Measurements from ENCODE around the gene DICER1. TPM values are rescaled to one million over a fixed set of nuclear protein-coding genes. Genes with fewer than 3 reads are reported as not detected.
"Not testable (repeated sequence)": the region's sequence is repeated elsewhere in the genome, so short reads cannot be mapped to it uniquely, and the experiment has no call there.

The DICER1 gene
- total RNA-seq, result 70.1 TPM

GRCh38 chr14:95157327-95158189 lies at the start of gene DICER1:
DICER1 (minus strand) TSS chr14:95157529; CDS start chr14:95133458, 24,071 bp downstream.
- peak; percentile 94 for DNase-seq

GRCh38 chr14:95206534-95206933 lies 49.2 kb upstream of the DICER1 start:
- DNase-seq, result no peak

GRCh38 chr14:95204705-95205104 lies 47.4 kb upstream of the DICER1 start:
- DNase-seq, result no peak

- not testable (repeated sequence) for DNase-seq
Measured at GRCh38 chr14:95201745-95202144, 44.4 kb upstream of the DICER1 start.

- DNase-seq, result no peak
Measured at GRCh38 chr14:95200404-95200803, 43.1 kb upstream of the DICER1 start.

GRCh38 chr14:95199298-95199983 lies 42.1 kb upstream of the DICER1 start:
- no peak for DNase-seq

- DNase-seq, result no peak
Measured at GRCh38 chr14:95198320-95198719, 41.0 kb upstream of the DICER1 start.

- no peak for DNase-seq
Measured at GRCh38 chr14:95197551-95197950, 40.2 kb upstream of the DICER1 start.

- no peak for DNase-seq
Measured at GRCh38 chr14:95196826-95197545, 39.7 kb upstream of the DICER1 start.

GRCh38 chr14:95196268-95196667 lies 38.9 kb upstream of the DICER1 start:
- DNase-seq, result no peak

- DNase-seq, result no peak
Measured at GRCh38 chr14:95195031-95195430, 37.7 kb upstream of the DICER1 start.

GRCh38 chr14:95193081-95193480 lies 35.8 kb upstream of the DICER1 start:
- no peak for DNase-seq

- DNase-seq, result no peak
Measured at GRCh38 chr14:95192311-95192710, 35.0 kb upstream of the DICER1 start.

GRCh38 chr14:95191445-95192199 lies 34.3 kb upstream of the DICER1 start:
- no peak for DNase-seq

- no peak for DNase-seq
Measured at GRCh38 chr14:95190857-95191256, 33.5 kb upstream of the DICER1 start.

- no peak for DNase-seq
Measured at GRCh38 chr14:95190346-95190840, 33.1 kb upstream of the DICER1 start.

GRCh38 chr14:95189367-95190132 lies 32.2 kb upstream of the DICER1 start:
- DNase-seq, result no peak

- DNase-seq, result no peak
Measured at GRCh38 chr14:95188380-95188779, 31.1 kb upstream of the DICER1 start.

GRCh38 chr14:95185767-95186392 lies 28.6 kb upstream of the DICER1 start:
- DNase-seq, result no peak

- no peak for DNase-seq
Measured at GRCh38 chr14:95185033-95185766, 27.9 kb upstream of the DICER1 start.
